GM12878 (cell line): ENCODE measurements around the gene COMT. TPM values are rescaled to one million over a fixed set of nuclear protein-coding genes. Genes with fewer than 3 reads are reported as not detected.

Experiments
- ATAC-seq: fragments of 200-7000 bp; cut with Tn5 transposase; 3 replicates; pipeline ENCODE4 v1.9.1; 2020; ENCODE audit warnings: mild to moderate bottlenecking, moderate library complexity
- BruUV-seq: library from RNA; stranded (reverse); fragments of 400-500 nt; replicated peaks from 2 replicates; lab custom pipeline; 2021; lab: Mats Ljungman, UMichigan
- CTCF ChIA-PET: fragments of 300-600 bp; sonication (Branson Sonifier 250); formaldehyde crosslinking; extraction: SDS; loops from one replicate; lab custom pipeline; 2021; ENCODE audit warnings: inconsistent platforms; lab: Yijun Ruan, JAX
- POLR2A ChIA-PET: fragments of 350-600 bp; formaldehyde crosslinking; extraction: SDS; loops from one replicate; lab custom pipeline; 2021; ENCODE audit warnings: inconsistent platforms; lab: Charles Lee
- RAD21 ChIA-PET: fragments of 300-600 bp; sonication (Branson Sonifier 250); formaldehyde crosslinking; loops from one replicate; lab custom pipeline; 2023; ENCODE audit warnings: antibody characterized with exemption; ENCODE audit not compliant: unreplicated experiment; lab: Charles Lee
- SMC1A ChIA-PET: fragments of 300-600 bp; sonication (Branson Sonifier 250); formaldehyde crosslinking; loops from one replicate; lab custom pipeline; 2023; ENCODE audit not compliant: unreplicated experiment, uncharacterized antibody; lab: Charles Lee
- DNase-seq: peaks from one replicate; pipeline ENCODE4 v3.0.0-alpha.2; 2011; ENCODE audit warnings: low read depth, low spot score
- FAIRE-seq: peaks from 3 replicates; lab custom pipeline; 2011; peaks lifted over from hg19 to GRCh38; lab: Jason Lieb, UNC
- H2AFZ ChIP-seq: 2 replicates; pipeline ENCODE4 v1.6.0; 2011; ENCODE audit warnings: low read depth, low read length, control low read depth; ENCODE audit not compliant: control insufficient read depth
- H3K27ac ChIP-seq: 2 replicates; pipeline ENCODE4 v1.5.1; 2011; ENCODE audit warnings: control low read depth; ENCODE audit not compliant: control insufficient read depth, insufficient read depth
- H3K27me3 ChIP-seq, 2 experiments: replicated peaks in 1 of 2; 2 replicates each; pipeline versions ENCODE4 v1.6.0 to v1.6.1; 2011; ENCODE audit warnings: low read length in 1 of 2; ENCODE audit not compliant: control insufficient read depth in 2 of 2, insufficient read depth in 2 of 2
- H3K36me3 ChIP-seq, 2 experiments: 2 replicates each; pipeline ENCODE4 v1.5.1; 2011; ENCODE audit warnings: low read length in 1 of 2; ENCODE audit not compliant: control insufficient read depth in 2 of 2, insufficient read depth in 2 of 2
- H3K4me1 ChIP-seq: 2 replicates; pipeline ENCODE4 v1.6.1; 2011; ENCODE audit warnings: mild to moderate bottlenecking, low read length, moderate library complexity, mixed read lengths; ENCODE audit not compliant: control insufficient read depth, insufficient read depth
- H3K4me2 ChIP-seq: 2 replicates; pipeline ENCODE4 v1.6.0; 2011; ENCODE audit warnings: control low read depth; ENCODE audit not compliant: control insufficient read depth, insufficient read depth
- H3K4me3 ChIP-seq: fragments of 200-600 bp; sonication (generic); 2 replicates; pipeline ENCODE4 v1.5.1; 2016
- H3K79me2 ChIP-seq: 2 replicates; pipeline ENCODE4 v1.6.0; 2011; ENCODE audit warnings: low read length; ENCODE audit not compliant: control insufficient read depth, insufficient read depth
- H3K9ac ChIP-seq: 2 replicates; pipeline ENCODE4 v1.8.0; 2011; ENCODE audit warnings: low read length, control low read depth, mixed read lengths; ENCODE audit not compliant: control insufficient read depth, insufficient read depth
- H3K9me3 ChIP-seq: replicated peaks from 3 replicates; pipeline ENCODE4 v1.5.1; 2011; ENCODE audit warnings: mild to moderate bottlenecking, low read length; ENCODE audit not compliant: control insufficient read depth, insufficient read depth
- H4K20me1 ChIP-seq: 2 replicates; pipeline ENCODE4 v1.6.0; 2011; ENCODE audit not compliant: control insufficient read depth, insufficient read depth
- CREM ChIP-seq: IDR thresholded peaks from 2 replicates; pipeline ENCODE4 v1.6.1; 2014; ENCODE audit warnings: antibody characterized with exemption, low read depth
- IKZF1 ChIP-seq: fragments of 450-650 bp; conservative IDR thresholded peaks from 2 replicates; pipeline ENCODE4 v1.6.1; 2017; ENCODE audit warnings: antibody characterized with exemption, mild to moderate bottlenecking
- RB1 ChIP-seq: fragments of 450-650 bp; formaldehyde crosslinking; IDR thresholded peaks from 2 replicates; pipeline ENCODE4 v1.6.1; 2017; ENCODE audit warnings: mild to moderate bottlenecking, borderline replicate concordance
- TAF1 ChIP-seq: IDR thresholded peaks from 2 replicates; pipeline ENCODE4 v1.6.1; 2011; ENCODE audit warnings: mild to moderate bottlenecking, low read depth, low read length, borderline replicate concordance
- WGBS: methylation state at CpG from one replicate; pipeline ENCODE4 v1.1.6; 2016; ENCODE audit warnings: low lambda C conversion rate; ENCODE audit not compliant: insufficient replicate concordance, insufficient coverage; ENCODE audit errors: missing lambda C conversion rate; 5-methylcytosine and 5-hydroxymethylcytosine counted together
- in situ Hi-C: fragments of 300-500 bp; cut with MboI; formaldehyde crosslinking; loops from 9 replicates; pipeline ENCODE4 v1.14.3; 2018; ENCODE audit warnings: mixed read lengths
- intact Hi-C: fragments of 100-400 bp; cut with micrococcal nuclease; formaldehyde crosslinking; loops from one replicate; pipeline ENCODE4 v1.14.2; 2022; ENCODE audit not compliant: unreplicated experiment
- polyA plus RNA-seq, 11 experiments: library from polyadenylated mRNA; depleted of rRNA in 4 of 11; unstranded in 6 of 11; stranded (reverse) in 5 of 11; fragments of >200 nt; fragmentation: Nextera tagmentation in 4 of 11; fragmentation: Illumina TruSeq in 1 of 11; extraction: Ambion mirVana in 4 of 11; extraction: Trizol in 1 of 11; gene quantifications; 1 replicate in 1 of 11; 2 replicates in 10 of 11; pipeline versions ENCODE4 v1.2.1 to v1.2.3, GENCODE V29; 2011 to 2016; ENCODE audit warnings: inconsistent platforms in 2 of 11, missing spikeins in 2 of 11, low read depth in 1 of 11
- total RNA-seq, 4 experiments: library from RNA; depleted of rRNA in 3 of 4; stranded (reverse); fragments of >200 nt in 3 of 4; fragmentation: Illumina TruSeq in 1 of 4; extraction: Trizol in 1 of 4; gene quantifications; 2 replicates each; pipeline versions ENCODE4 v1.2.1 to v1.2.3, GENCODE V29; 2013 to 2021
- TF ChIP-seq, protein P1 (sequence below): IDR thresholded peaks from 2 replicates; pipeline ENCODE4 v1.6.1; 2011; ENCODE audit warnings: low read depth, mild to moderate bottlenecking, low read length, moderate library complexity, borderline replicate concordance; ENCODE audit errors: extremely low read depth

Gene COMT
- total and polyA plus RNA-seq, 10 of the 15 experiments (the other 5 are each of a cell fraction or from before 2014, with no cell fraction given), result 4.5 to 152 (median 66.1) TPM

DNA sequence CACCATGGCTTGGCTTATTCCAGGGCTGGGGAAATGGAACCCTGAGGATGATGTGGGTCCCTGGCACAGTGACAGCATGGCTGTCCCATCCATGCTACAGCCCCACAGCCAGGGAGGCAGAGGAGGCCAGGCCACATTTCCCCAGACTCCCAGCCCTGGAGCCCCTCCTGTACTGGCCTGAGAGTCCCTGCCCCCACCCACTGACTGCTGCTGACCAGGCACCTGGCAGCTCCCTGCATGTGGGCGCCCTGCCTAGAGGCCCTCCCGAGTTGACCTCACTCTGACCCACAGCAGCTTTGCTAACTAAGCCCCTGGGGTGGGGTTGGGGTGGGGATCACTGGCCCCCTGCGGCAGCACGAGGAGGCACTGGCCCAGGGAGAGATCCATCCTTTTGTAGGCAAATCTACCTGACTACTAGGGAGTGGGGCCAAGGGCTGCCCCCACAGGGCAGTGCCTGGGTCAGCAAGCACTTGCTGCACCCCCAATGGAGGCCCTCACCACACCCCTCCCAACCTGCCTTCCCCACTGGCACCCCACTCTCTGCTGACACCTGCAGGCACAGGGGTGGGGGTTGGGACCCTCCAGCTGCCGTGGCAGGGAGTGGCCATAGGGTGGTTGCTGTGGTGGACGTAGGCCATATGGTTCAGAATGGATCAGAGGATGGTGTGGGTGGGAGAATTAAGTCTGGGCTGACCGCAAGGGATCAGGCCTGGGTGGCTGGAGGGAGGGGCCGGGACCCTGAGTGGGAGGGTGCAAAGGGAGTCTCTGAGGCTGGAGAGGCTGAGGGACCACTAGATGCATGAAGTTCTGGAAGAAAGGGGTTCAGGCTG lies 57.6 kb downstream of the COMT start:
- CTCF ChIA-PET, result no interaction called here
- no TSS peak for BruUV-seq
- no peaks in the 10 kb centered on the region for H3K36me3 ChIP-seq
- peaks cover 0 to 2% of the 10 kb centered on the region in 2 experiments; a peak in 3 of 4 replicates for H3K27me3 ChIP-seq
- no peak overlapping the region for H2AFZ ChIP-seq
- no peaks in the 10 kb centered on the region for H3K79me2 ChIP-seq
- intact Hi-C loops, result no loop called here
- DNase-seq, result no peak
- no peak for ATAC-seq
- SMC1A ChIA-PET, result no interaction called here
- H3K9me3 ChIP-seq, result peaks cover 2% of the 10 kb centered on the region; the same call in 2 of the 3 replicates
- H3K4me1 ChIP-seq, result no peaks in the 10 kb centered on the region
- no peak overlapping the region for H3K9ac ChIP-seq
- POLR2A ChIA-PET, result no interaction called here
- no peak for FAIRE-seq
- H4K20me1 ChIP-seq, result no peaks in the 10 kb centered on the region
- TF ChIP-seq TAF1 (no peak), CREM (no peak), RB1 (no peak), IKZF1 (no peak)
- TF ChIP-seq, protein P1, sequence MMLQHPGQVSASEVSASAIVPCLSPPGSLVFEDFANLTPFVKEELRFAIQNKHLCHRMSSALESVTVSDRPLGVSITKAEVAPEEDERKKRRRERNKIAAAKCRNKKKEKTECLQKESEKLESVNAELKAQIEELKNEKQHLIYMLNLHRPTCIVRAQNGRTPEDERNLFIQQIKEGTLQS, result no peak
- TF ChIP-seq, all 136 proteins: peak for 0
- WGBS, result 12% methylated on average over 6 of the region's 8 CpGs
- Histone ChIP-seq H3K4me3 (no peak overlapping the region), H3K4me2 (no peak overlapping the region), H3K27ac (no peak overlapping the region)
- RAD21 ChIA-PET, result no interaction called here
- in situ Hi-C loops, result no loop called here
